Posterior vena cava (tissue), 2 donors: Measurements from ENCODE around the gene SESN3. TPM values are rescaled to one million over a fixed set of nuclear protein-coding genes. Genes with fewer than 3 reads are reported as not detected.

Experiments used
- DNase-seq: peaks from one replicate; pipeline ENCODE4 v3.0.0-alpha.2; 2020; ENCODE audit warnings: low spot score
- intact Hi-C, 2 donors: fragments of 100-400 bp; cut with DNase I; formaldehyde crosslinking; loops; one replicate each; pipeline versions ENCODE4 v1.14.1 to v1.14.2; 2022 to 2023
- total RNA-seq, 2 donors: library from RNA; stranded (reverse); fragmentation: NEBNext Ultra II Directional; extraction: Animal tissue kit (Norgen Biotek cat#: 25700); gene quantifications; one replicate each; pipeline ENCODE4 v1.2.1, GENCODE V29; 2021
- donor health status: DM: yes; HTN: yes; CAD: no.
- donor health status: DM: yes; HTN: yes; CAD: no.

Gene SESN3
- total RNA-seq, 2 donors from 2014 or later: 19.0 to 23.6 TPM

DNA sequence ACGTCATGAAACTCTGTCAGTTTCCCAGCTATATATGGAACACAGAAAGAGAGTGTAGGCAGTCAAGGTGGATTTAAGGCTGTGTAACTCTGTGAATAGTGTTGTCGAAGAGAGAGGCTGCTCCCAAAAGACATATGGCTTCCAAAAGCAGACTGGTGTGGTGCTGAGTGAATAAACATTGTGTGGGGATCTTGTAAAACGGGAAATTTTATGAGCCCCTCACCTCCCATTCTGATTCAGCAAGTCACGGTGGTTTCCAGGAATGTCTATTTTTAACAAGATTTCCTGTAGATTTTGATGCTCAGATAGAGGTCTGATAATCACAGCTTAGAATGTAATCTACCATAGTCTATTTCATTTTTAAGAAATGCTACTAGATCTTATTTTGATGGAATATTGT, 67.9 kb downstream of the SESN3 start:
- intact Hi-C loops: no loop called here
- DNase-seq: no peak

- DNase-seq: no peak
- intact Hi-C loops: no loop called here
Observed at GRCh38 chr11:95161248-95161647, 69.8 kb downstream of the SESN3 start.

DNA sequence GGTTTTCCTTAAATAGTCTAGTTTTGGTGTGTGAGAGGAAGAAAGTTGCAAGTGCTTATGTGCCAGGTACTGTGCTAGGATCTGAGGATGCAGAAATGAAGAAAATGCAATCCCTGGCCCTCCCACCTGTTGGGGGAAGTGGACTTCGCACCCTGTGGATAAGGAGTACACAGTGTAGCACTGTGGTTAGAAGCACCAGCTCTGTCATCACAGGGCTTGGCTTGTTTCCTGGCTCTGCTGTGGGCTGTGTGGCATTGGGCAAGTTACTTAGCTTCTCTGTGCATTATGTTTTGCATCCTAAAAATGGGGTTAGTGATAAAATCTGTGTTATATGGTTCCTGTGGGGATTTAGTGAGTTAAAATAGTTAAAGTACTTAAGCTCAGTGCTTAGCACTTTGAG, 73.2 kb downstream of the SESN3 start:
- no peak for DNase-seq

DNA sequence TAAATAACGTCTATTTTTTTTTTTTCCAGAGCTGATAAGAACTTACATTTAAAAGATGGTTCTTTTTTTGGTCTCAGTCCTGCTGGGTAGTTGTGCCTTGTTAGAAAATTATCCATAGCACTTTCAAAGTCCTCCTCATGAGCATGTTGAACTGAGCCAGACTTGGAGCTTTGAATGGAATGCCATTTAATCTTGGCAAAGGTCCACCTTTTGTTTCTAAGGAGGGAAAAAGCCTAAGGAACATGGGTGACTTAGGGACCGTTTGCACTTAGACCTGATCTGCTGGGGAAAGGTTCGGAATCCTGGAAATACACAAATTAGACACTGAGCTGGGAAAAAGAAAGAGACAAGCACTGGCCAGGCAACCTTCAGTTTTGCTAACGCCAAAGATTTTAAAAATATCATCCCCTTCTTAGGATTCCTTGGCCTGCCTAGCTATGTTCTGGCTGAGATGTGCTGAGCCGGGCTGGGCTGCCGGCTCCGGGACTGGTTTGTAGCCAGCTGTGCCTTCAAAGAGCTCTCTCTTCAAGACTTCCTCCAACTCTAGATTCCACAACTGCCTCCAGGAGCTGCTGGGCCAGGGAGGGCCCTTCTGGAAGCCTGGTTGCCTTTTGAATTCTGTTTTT, 74.0 kb downstream of the SESN3 start:
- peak; percentile 85 for DNase-seq
- intact Hi-C loops: loop anchor here (5.0 to 10.0 kb wide), 2 partner anchors 550 to 1268 kb away; no protein-coding TSS in a partner anchor

More for the DNA sequence above, 73.2 kb downstream of the SESN3 start:
- intact Hi-C loops: loop anchor here (5.0 to 10.0 kb wide), 2 partner anchors 549 to 1267 kb away; no protein-coding TSS in a partner anchor

GRCh38 chr11:95156133-95156721, 74.8 kb downstream of the SESN3 start:
- no peak for DNase-seq
- intact Hi-C loops: loop anchor here (5.0 to 10.0 kb wide), 2 partner anchors 551 to 1269 kb away; no protein-coding TSS in a partner anchor

DNA sequence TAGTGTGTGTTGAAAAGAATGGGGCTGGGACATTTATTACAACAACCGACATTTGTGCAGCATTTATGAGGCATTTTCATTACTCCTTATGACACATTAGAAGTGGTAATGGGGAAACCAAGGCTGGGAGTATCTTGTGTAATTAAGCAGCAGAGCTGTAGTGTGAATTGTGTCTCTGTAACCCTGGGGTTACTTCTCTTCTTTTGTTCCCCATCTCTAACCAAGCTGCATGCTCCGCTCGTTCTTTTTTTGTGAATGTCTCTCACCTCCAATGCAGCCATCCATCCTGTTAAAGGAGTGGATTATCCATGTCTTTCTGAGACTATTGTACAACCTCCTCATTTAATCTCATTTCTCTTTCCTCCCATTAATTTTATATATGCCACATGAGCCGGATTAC, 75.6 kb downstream of the SESN3 start:
- no peak for DNase-seq
- intact Hi-C loops: loop anchor here (2.0 to 10.0 kb wide), 3 partner anchors 552 to 1269 kb away; no protein-coding TSS in a partner anchor

DNA sequence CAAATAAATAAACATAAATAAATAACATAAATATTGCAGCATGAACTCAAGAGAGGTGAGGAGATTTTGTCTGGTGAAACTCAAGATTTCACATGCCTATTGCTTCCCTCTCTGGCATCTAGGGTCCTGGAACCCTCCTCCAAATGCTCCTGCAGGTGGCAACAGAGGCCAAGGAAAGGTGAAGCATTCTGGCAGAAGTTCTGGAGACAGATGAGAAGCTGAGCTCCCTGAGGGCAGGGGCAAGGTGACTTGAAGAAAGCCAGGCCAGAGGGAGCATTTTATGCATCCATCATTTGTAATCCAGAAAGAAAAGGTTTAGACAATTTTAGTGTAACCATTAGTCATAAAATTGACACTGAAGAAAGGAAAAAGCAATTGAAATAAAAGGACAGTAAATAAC, 76.5 kb downstream of the SESN3 start:
- DNase-seq: no peak
- intact Hi-C loops: loop anchor here (2.0 to 10.0 kb wide), 3 partner anchors 553 to 1270 kb away; no protein-coding TSS in a partner anchor

DNA sequence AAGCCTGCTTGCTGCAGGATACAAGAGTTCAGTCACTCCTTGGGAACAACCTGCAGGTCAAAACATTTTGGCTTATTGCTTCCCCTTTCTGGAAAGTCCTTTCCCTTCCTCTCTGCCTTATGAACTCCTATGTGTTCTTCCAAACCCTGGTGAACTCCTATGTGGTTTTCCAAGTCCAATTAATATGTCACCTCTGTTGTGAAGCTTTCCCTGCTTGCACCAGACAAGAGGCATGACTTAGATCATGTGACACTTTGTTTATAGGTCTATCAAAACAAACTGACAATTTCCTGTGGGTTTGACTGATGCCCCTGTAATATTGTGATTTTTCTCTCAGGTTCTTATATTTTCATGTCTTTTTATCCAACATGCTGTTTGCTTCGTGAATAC, 77.2 kb downstream of the SESN3 start:
- DNase-seq: no peak
- intact Hi-C loops: loop anchor here (2.0 to 10.0 kb wide), 3 partner anchors 553 to 1271 kb away; no protein-coding TSS in a partner anchor

- intact Hi-C loops: loop anchor here in 1 of 2 donors (5.0 to 10.0 kb wide), 2 partner anchors 554 to 1272 kb away; no protein-coding TSS in a partner anchor
- no peak for DNase-seq
Observed at GRCh38 chr11:95152876-95153856, 77.8 kb downstream of the SESN3 start.

DNA sequence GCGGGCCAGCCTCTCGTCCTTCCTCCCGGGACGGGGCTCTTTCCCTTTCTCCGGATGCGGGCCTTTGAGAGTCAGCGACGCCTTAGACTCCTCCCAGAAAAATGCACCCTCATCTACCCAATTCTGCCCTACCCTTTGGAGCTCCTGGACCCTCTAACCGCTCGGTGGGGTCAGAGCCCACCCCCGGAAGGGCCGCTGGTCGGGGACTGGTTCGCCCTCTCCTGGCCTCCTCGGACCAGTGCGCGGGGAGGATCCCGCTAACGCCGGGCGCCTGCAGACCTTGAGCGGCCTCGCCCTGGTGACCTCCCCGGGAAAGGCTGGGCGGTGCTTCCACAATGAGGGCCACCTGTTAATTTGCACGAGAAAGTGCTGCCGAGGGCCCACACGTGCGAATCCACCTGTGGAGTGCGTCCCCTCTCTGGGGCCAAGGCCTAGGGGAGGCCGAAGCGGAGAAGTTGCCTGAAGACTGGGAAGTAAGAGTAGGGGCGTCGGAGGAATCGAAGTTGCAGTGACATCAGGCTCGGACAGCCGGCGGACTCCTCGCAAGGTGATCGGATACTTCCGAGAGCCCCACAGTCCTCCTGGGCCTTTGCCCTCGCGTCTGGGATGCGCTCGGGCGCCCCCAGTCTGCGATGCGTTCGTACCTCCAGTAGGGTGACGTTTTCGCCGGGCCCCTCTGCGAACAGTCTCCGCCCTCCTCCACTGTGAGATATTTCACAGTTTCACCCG, 79.9 kb downstream of the SESN3 start:
- intact Hi-C loops: loop anchor here in 1 of 2 donors (2.0 to 10.0 kb wide), 3 partner anchors 556 to 1274 kb away; no protein-coding TSS in a partner anchor
- DNase-seq: peak; percentile 96

GRCh38 chr11:95149651-95150364, 81.2 kb downstream of the SESN3 start:
- no peak for DNase-seq

GRCh38 chr11:95148938-95149337, 82.1 kb downstream of the SESN3 start:
- DNase-seq: no peak
- intact Hi-C loops: loop anchor here in 1 of 2 donors (5.0 kb wide), 1 partner anchor 77 kb away; no protein-coding TSS in a partner anchor

More at GRCh38 chr11:95149651-95150364, 81.2 kb downstream of the SESN3 start:
- intact Hi-C loops: loop anchor here in 1 of 2 donors (2.0 to 10.0 kb wide), 4 partner anchors 78 to 1275 kb away; no protein-coding TSS in a partner anchor

GRCh38 chr11:95148406-95148805, 82.6 kb downstream of the SESN3 start:
- intact Hi-C loops: loop anchor here in 1 of 2 donors (5.0 kb wide), 1 partner anchor 76 kb away; no protein-coding TSS in a partner anchor
- no peak for DNase-seq

- no peak for DNase-seq
Observed at GRCh38 chr11:95147364-95147905, 83.6 kb downstream of the SESN3 start.

DNA sequence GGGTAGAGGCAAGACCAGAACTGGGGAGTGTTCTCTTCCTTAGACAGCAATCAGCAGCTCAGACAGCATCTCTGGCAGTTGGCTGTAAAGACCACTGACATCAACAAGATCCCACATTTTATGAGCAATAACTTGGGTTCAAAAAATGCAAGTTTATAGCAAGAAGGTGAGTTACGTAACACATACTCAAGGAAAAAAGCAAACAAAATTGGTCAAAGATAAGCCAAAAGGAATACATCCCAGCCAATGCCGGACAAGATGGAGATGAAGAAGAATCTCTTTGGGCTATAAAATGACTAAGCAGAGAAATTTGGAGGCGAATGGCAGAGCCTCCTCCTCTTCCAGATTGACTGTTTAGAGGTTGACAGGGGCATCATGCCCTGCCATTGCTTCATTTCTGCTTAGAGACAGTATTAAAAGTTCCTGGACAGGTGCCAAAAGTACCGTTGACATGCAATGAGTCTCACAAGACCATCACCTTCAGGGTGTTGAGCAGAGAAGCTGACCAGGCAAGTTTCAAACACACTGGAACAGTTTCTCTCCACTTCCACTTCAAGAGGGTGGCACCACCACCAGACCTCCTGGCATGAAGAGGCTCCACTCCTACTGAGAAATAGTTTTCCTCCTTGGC, 85.5 kb downstream of the SESN3 start:
- intact Hi-C loops: loop anchor here in 1 of 2 donors (5.0 kb wide), 1 partner anchor 73 kb away; no protein-coding TSS in a partner anchor
- DNase-seq: no peak

More at GRCh38 chr11:95147364-95147905, 83.6 kb downstream of the SESN3 start:
- intact Hi-C loops: loop anchor here in 1 of 2 donors (5.0 kb wide), 1 partner anchor 75 kb away; no protein-coding TSS in a partner anchor

DNA sequence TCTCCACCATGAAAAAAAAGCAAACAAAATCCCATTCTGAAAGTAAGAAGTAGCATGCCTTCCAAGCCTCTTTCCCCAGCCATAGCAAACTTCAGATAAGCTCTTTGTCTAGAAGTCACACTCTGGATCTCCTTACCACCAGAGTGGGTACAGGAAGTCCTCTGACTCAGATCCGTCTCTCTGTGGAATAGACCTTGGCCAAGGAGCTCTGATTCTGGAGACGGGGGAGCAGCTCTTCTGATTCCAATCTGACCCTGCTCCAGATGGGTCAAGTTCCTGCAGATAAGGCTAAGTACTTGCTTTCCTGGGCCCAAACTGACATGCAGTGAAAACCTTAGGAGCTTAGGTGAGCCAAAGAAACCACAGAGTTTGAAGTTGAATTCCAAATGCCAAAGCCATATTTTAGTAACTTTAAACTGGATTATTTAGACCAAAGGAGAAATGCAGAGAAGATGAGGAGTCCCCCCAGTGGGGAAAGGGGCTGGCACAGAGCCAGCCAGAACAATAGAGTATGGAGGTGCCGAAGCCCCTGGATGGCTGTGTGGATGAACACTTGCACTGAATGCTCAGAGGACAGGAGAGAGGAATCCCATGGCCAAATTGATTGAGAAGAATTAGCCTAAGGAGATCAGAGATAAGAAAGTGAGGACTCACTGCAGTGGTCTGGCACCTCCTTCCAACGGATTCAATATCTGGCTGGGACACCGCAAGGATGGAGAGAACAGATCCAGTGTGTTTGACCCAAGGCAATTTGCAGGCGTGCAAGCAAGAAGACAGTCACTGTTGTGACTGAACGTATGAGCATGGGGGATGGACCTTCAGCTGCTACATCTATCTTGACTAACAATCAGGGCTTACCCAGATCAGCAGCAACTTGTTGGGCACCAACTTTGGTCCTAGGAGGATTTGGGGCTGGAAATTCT, 86.4 kb downstream of the SESN3 start:
- intact Hi-C loops: loop anchor here in 1 of 2 donors (5.0 kb wide), 1 partner anchor 72 kb away; no protein-coding TSS in a partner anchor
- no peak for DNase-seq
